Adrenal gland (tissue), 12 donors: Measurements from ENCODE around the gene CFAP57. TPM values are rescaled to one million over a fixed set of nuclear protein-coding genes. Genes with fewer than 3 reads are reported as not detected.

Source experiments
- DNase-seq, 7 donors: peaks; one replicate each; pipeline ENCODE4 v3.0.0-alpha.2; 2019 to 2020
- H3K27ac ChIP-seq, 5 donors: fragments of 200-600 bp; sonication (generic) in 4 of 5; 1 replicate in 3 of 5; 2 replicates in 2 of 5; pipeline versions ENCODE4 v1.5.1 to v1.8.0; 2016 to 2020; ENCODE audit warnings: mild to moderate bottlenecking in 1 of 5
- H3K27me3 ChIP-seq: fragments of 200-600 bp; 2 replicates; pipeline ENCODE4 v1.8.0; 2021
- H3K36me3 ChIP-seq, 2 donors: fragments of 200-600 bp; replicated peaks in 1 of 2; 1 replicate in 1 of 2; 2 replicates in 1 of 2; pipeline versions ENCODE4 v1.5.1 to v1.8.0; 2018 to 2022
- H3K4me1 ChIP-seq, 2 donors: fragments of 200-600 bp; replicated peaks in 1 of 2; 1 replicate in 1 of 2; 2 replicates in 1 of 2; pipeline versions ENCODE4 v1.5.1 to v1.8.0; 2018 to 2021
- H3K4me3 ChIP-seq, 4 donors: fragments of 200-600 bp; sonication (generic) in 3 of 4; one replicate each; pipeline ENCODE4 v1.5.1; 2016 to 2018
- H3K9me3 ChIP-seq, 3 donors: fragments of 200-600 bp; sonication (generic) in 1 of 3; replicated peaks in 1 of 3; 1 replicate in 2 of 3; 2 replicates in 1 of 3; pipeline versions ENCODE4 v1.5.1 to v1.8.0; 2016 to 2021
- CTCF ChIP-seq, 6 experiments: fragments of 450-650 bp in 4 of 6; fragments of 200-600 bp in 2 of 6; sonication (generic) in 1 of 6; IDR thresholded peaks; 1 replicate in 5 of 6; 2 replicates in 1 of 6; pipeline versions ENCODE4 v1.5.1 to v1.8.0; 2016 to 2021; ENCODE audit warnings: antibody characterized with exemption in 6 of 6, mild to moderate bottlenecking in 2 of 6, moderate library complexity in 1 of 6
- POLR2A ChIP-seq, 2 donors: fragments of 450-650 bp; IDR thresholded peaks; one replicate each; pipeline ENCODE4 v1.6.1; 2017; ENCODE audit warnings: antibody characterized with exemption in 2 of 2, mild to moderate bottlenecking in 2 of 2, moderate library complexity in 1 of 2
- WGBS, 4 donors: extraction: QIAGEN DNeasy Blood & Tissue Kit in 2 of 4; methylation state at CpG; one replicate each; pipeline versions ENCODE4 v1.1.5 to v1.1.7; 2013 to 2017; 5-methylcytosine and 5-hydroxymethylcytosine counted together
- intact Hi-C, 2 donors: fragments of 100-400 bp; cut with DNase I; formaldehyde crosslinking; loops; one replicate each; pipeline versions ENCODE4 v1.14.1 to v1.15.0; 2022 to 2023
- polyA plus RNA-seq, 3 donors: library from polyadenylated mRNA; stranded (reverse); fragments of 200-250 nt in 2 of 3; fragments of 350-450 nt in 1 of 3; fragmentation: Illumina TruSeq in 1 of 3; extraction: RNeasy Lipid Tissue Mini Kit (QIAGEN cat#74804) in 1 of 3; gene quantifications; one replicate each; pipeline ENCODE4 v1.2.3, GENCODE V29; 2013 to 2014
- total RNA-seq, 9 donors: library from RNA; depleted of rRNA in 4 of 9; stranded (reverse); fragments of >200 nt in 4 of 9; fragments of 120-200 nt in 1 of 9; fragmentation: NEBNext Ultra II Directional in 1 of 9; extraction: Animal tissue kit (Norgen Biotek cat#: 25700) in 1 of 9; gene quantifications; one replicate each; pipeline versions ENCODE4 v1.1.0 to v1.2.4, GENCODE V29; 2013 to 2023
- donor health status: healthy with polysubstance abuse.
- donor health status: Bipolar disorder and iron deficiency.
- donor health status: DM: yes; HTN: yes; CAD: no.
- donor health status: DM: no; HTN: no; CAD: no.
- donor health status: DM: no; HTN: no; CAD: no.
- donor health status: DM: yes; HTN: yes; CAD: no.

The CFAP57 gene
- total and polyA plus RNA-seq, 12 donors = 0.06 to 2.1 (median 0.33) TPM; not detected in 3

GRCh38 chr1:43296207-43296606, 124.1 kb downstream of the CFAP57 start:
- Histone ChIP-seq H3K27ac (peak overlapping the region in 1 of 5 donors; percentile 24), H3K36me3 (no peaks in the 10 kb centered on the region), H3K9me3 (no peaks in the 10 kb centered on the region), H3K27me3 (no peaks in the 10 kb centered on the region), H3K4me3 (no peak overlapping the region), H3K4me1 (peaks cover 0 to 14% of the 10 kb centered on the region in 2 donors)
- DNase-seq = no peak
- 61 to 74% (median 67%) methylated on average over 1 of the region's 1 CpG for WGBS, 4 donors
- intact Hi-C loops = no loop called here
- TF ChIP-seq POLR2A (IDR thresholded peaks at IDR 0.05) (no peak), CTCF (IDR thresholded peaks at IDR 0.05) (no peak)

GRCh38 chr1:43298055-43298454, 125.9 kb downstream of the CFAP57 start:
- WGBS, 4 donors = 79 to 100% (median 89%) methylated on average over 1 of the region's 1 CpG

GRCh38 chr1:43299101-43299500, 127.0 kb downstream of the CFAP57 start:
- H3K27ac ChIP-seq = no peak overlapping the region
- TF ChIP-seq CTCF (IDR thresholded peaks at IDR 0.05) = no peak
- TF ChIP-seq POLR2A (IDR thresholded peaks at IDR 0.05) = no peak
- H3K36me3 ChIP-seq = no peaks in the 10 kb centered on the region
- no peak overlapping the region for H3K4me3 ChIP-seq
- H3K4me1 ChIP-seq = peaks cover 0 to 12% of the 10 kb centered on the region in 2 donors
- no peaks in the 10 kb centered on the region for H3K9me3 ChIP-seq
- H3K27me3 ChIP-seq = no peaks in the 10 kb centered on the region
- intact Hi-C loops = no loop called here
- no peak for DNase-seq

More at GRCh38 chr1:43298055-43298454, 125.9 kb downstream of the CFAP57 start:
- Histone ChIP-seq H3K4me1 (peaks cover 0 to 14% of the 10 kb centered on the region in 2 donors), H3K27ac (no peak overlapping the region), H3K9me3 (no peaks in the 10 kb centered on the region), H3K36me3 (no peaks in the 10 kb centered on the region), H3K4me3 (no peak overlapping the region), H3K27me3 (no peaks in the 10 kb centered on the region)
- no peak for DNase-seq
- no peak for TF ChIP-seq POLR2A (IDR thresholded peaks at IDR 0.05)
- no peak for TF ChIP-seq CTCF (IDR thresholded peaks at IDR 0.05)
- intact Hi-C loops = no loop called here

GRCh38 chr1:43300378-43301094, 128.4 kb downstream of the CFAP57 start, which contains the start of gene TIE1:
Gene TIE1, plus strand, starts transcription at chr1:43300982. Its CDS starts 90 bp downstream, at chr1:43301072.
- peak in 4 of 7 donors; percentile 26 to 54 (median 30) for DNase-seq
- peak within 1 kb of the TSS in 1 of 4 donors; percentile 19 for H3K4me3 ChIP-seq
- WGBS, 4 donors = 62 to 67% (median 64%) methylated on average over 9 to 10 of the region's 10 CpGs
- H3K9me3 ChIP-seq = no peaks in the 10 kb centered on the region
- TF ChIP-seq CTCF (IDR thresholded peaks at IDR 0.05) (no peak), POLR2A (IDR thresholded peaks at IDR 0.05) (peak in 1 of 2 donors; percentile 29)
- intact Hi-C loops = no loop called here
- H3K27me3 ChIP-seq = no peaks in the 10 kb centered on the region
- no peaks in the 10 kb centered on the region for H3K4me1 ChIP-seq
- H3K27ac ChIP-seq = peak within 1 kb of the TSS in 2 of 5 donors; percentile 17 to 24
- H3K36me3 ChIP-seq = no peaks in the 10 kb centered on the region
